Measurements from ENCODE around the gene PRAC1.

Gene PRAC1

GRCh38 chr17:48737330-48738043, 15.2 kb upstream of the PRAC1 start:
- TF ChIP-seq POU2F2 (IDR thresholded peaks at IDR 0.05; ENCODE audit: low read depth, low read length) (no peak), PAX5 (IDR thresholded peaks at IDR 0.05; ENCODE audit: insufficient read depth, low read length, severe bottlenecking) (no peak), TAF1 (IDR thresholded peaks at IDR 0.05; ENCODE audit: low read depth, low read length) (no peak), POLR2AphosphoS5 (IDR thresholded peaks at IDR 0.05; ENCODE audit: low read depth, low read length) (no peak), POLR2A (IDR thresholded peaks at IDR 0.05; ENCODE audit: low read depth, low read length) (no peak), SPI1 (IDR thresholded peaks at IDR 0.05; ENCODE audit: low read depth, low read length) (no peak)
- DNase-seq (ENCODE audit: insufficient read length, low spot score), result no peak
- no peak for FAIRE-seq

DNA sequence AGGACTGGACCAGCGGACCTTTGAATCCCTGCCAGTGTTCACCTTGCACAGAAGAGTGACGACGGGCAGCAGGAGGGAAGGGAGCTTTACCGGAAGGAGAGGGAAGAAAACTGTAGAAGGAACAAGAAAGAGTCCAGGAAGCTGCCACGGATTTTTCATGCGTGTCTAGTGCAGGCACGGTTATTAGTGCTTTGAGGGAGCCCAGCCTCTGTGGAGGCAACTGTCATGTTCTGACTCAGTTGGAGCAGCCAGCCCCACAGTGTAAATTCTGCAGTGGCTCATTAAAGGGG, 12.7 kb upstream of the PRAC1 start:
- DNase-seq (ENCODE audit: insufficient read length, low spot score) (no peak), FAIRE-seq (no peak)
- TF ChIP-seq TAF1 (IDR thresholded peaks at IDR 0.05; ENCODE audit: low read depth, low read length) (no peak), SPI1 (IDR thresholded peaks at IDR 0.05; ENCODE audit: low read depth, low read length) (no peak), PAX5 (IDR thresholded peaks at IDR 0.05; ENCODE audit: insufficient read depth, low read length, severe bottlenecking) (no peak), POLR2A (IDR thresholded peaks at IDR 0.05; ENCODE audit: low read depth, low read length) (no peak), POLR2AphosphoS5 (IDR thresholded peaks at IDR 0.05; ENCODE audit: low read depth, low read length) (no peak), POU2F2 (IDR thresholded peaks at IDR 0.05; ENCODE audit: low read depth, low read length) (no peak)

- no peak for TF ChIP-seq TAF1 (IDR thresholded peaks at IDR 0.05; ENCODE audit: low read depth, low read length)
- no peak for TF ChIP-seq SPI1 (IDR thresholded peaks at IDR 0.05; ENCODE audit: low read depth, low read length)
- TF ChIP-seq PAX5 (IDR thresholded peaks at IDR 0.05; ENCODE audit: insufficient read depth, low read length, severe bottlenecking), result no peak
- no peak for TF ChIP-seq POLR2A (IDR thresholded peaks at IDR 0.05; ENCODE audit: low read depth, low read length)
- no peak for TF ChIP-seq POLR2AphosphoS5 (IDR thresholded peaks at IDR 0.05; ENCODE audit: low read depth, low read length)
- TF ChIP-seq POU2F2 (IDR thresholded peaks at IDR 0.05; ENCODE audit: low read depth, low read length), result no peak
- FAIRE-seq (no peak), DNase-seq (ENCODE audit: insufficient read length, low spot score) (no peak)
These were observed 12.2 kb upstream of the PRAC1 start for GRCh38 chr17:48734333-48735061.

DNA sequence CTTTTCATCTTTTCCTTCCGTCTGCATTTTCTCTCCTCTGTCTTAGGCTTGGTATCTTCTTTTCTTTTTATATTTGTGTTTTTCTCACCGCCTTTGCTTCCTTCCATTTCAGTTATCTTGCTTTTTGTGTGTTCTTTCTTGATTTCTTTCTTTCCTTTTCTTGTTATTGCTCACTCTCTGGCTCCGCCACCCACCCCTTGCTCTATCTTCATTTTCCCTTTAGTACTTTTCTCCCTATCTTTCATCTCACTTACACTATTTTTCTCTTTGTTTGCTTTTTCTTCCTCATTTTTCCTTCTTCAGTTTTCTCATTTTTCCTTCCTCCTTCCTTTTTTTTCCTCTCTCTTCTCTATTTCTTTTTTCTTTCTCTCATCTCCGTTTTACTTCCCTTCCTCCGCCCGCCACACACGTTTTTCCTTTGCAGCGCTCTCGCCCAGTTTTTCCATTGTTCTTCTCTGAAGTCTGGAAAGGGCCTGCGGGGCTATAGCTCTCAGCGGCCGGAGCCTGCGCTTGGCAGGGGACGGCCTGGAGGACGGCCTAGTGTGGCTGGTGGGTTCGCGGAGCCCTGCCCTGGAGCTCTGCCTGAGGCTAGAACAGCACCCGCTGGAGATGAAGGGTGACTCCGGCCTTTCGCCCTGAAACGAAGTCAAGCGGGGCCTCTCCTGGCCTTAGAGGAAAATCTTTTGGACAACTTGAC, 11.5 kb upstream of the PRAC1 start:
- no peak for TF ChIP-seq POLR2AphosphoS5 (IDR thresholded peaks at IDR 0.05; ENCODE audit: low read depth, low read length)
- TF ChIP-seq POU2F2 (IDR thresholded peaks at IDR 0.05; ENCODE audit: low read depth, low read length), result no peak
- no peak for TF ChIP-seq SPI1 (IDR thresholded peaks at IDR 0.05; ENCODE audit: low read depth, low read length)
- TF ChIP-seq POLR2A (IDR thresholded peaks at IDR 0.05; ENCODE audit: low read depth, low read length), result no peak
- no peak for TF ChIP-seq PAX5 (IDR thresholded peaks at IDR 0.05; ENCODE audit: insufficient read depth, low read length, severe bottlenecking)
- no peak for TF ChIP-seq TAF1 (IDR thresholded peaks at IDR 0.05; ENCODE audit: low read depth, low read length)
- DNase-seq (ENCODE audit: insufficient read length, low spot score) (no peak), FAIRE-seq (no peak)

DNA sequence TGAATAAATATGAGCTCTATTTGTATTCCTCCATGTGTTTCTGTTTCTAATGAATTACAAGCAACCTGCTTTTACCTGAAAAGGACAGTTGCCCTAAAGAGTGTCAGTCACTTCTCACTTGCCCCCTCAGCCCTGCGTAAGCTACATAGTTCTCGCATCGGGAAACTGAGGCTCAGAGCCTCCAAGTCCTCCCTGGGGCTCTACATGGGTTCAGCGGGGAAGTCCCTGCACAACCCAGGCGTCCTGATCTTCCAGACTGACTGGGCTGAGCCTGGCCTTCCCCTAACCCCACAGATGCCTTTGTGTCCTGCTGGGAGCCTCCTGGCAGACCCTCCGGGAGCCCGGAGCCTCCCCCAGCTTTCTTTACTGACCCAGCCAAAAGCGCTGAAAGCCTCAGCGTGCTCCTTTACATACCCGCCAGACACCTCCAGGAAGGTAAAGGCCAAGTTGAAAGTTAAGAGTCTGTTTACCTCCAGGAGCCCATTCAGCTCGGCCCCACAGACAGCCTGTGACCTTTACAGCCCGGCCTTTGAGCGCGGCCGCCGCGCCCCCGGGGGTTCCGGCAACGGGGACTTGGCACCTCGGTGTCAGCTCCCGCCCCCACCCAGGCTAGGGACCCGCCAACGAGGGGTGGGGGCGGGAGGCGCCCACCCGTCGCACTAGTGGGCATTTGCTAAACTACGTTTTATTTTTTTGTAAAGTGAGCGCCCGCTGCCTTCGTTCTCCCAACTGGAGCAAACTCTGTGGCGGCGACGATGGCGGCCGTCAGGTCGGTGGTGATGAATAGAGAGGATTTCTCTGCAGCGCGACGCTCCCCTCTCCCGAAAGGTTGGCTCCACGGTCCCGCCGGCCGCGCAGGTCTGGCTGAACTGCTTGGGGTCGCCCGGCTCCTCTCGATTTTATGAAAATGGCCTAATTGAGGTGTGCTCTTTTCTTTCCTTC, 10.6 kb upstream of the PRAC1 start:
- FAIRE-seq, result no peak
- DNase-seq (ENCODE audit: insufficient read length, low spot score), result no peak
- TF ChIP-seq PAX5 (IDR thresholded peaks at IDR 0.05; ENCODE audit: insufficient read depth, low read length, severe bottlenecking) (no peak), POU2F2 (IDR thresholded peaks at IDR 0.05; ENCODE audit: low read depth, low read length) (no peak), POLR2AphosphoS5 (IDR thresholded peaks at IDR 0.05; ENCODE audit: low read depth, low read length) (no peak), POLR2A (IDR thresholded peaks at IDR 0.05; ENCODE audit: low read depth, low read length) (no peak), TAF1 (IDR thresholded peaks at IDR 0.05; ENCODE audit: low read depth, low read length) (no peak), SPI1 (IDR thresholded peaks at IDR 0.05; ENCODE audit: low read depth, low read length) (no peak)

GRCh38 chr17:48731355-48731754, 9.0 kb upstream of the PRAC1 start:
- DNase-seq (ENCODE audit: insufficient read length, low spot score) (no peak), FAIRE-seq (no peak)
- TF ChIP-seq SPI1 (IDR thresholded peaks at IDR 0.05; ENCODE audit: low read depth, low read length) (no peak), POLR2A (IDR thresholded peaks at IDR 0.05; ENCODE audit: low read depth, low read length) (no peak), TAF1 (IDR thresholded peaks at IDR 0.05; ENCODE audit: low read depth, low read length) (no peak), PAX5 (IDR thresholded peaks at IDR 0.05; ENCODE audit: insufficient read depth, low read length, severe bottlenecking) (no peak), POLR2AphosphoS5 (IDR thresholded peaks at IDR 0.05; ENCODE audit: low read depth, low read length) (no peak), POU2F2 (IDR thresholded peaks at IDR 0.05; ENCODE audit: low read depth, low read length) (no peak)

GRCh38 chr17:48730240-48730550, 7.9 kb upstream of the PRAC1 start:
- no peak for TF ChIP-seq SPI1 (IDR thresholded peaks at IDR 0.05; ENCODE audit: low read depth, low read length)
- TF ChIP-seq PAX5 (IDR thresholded peaks at IDR 0.05; ENCODE audit: insufficient read depth, low read length, severe bottlenecking), result no peak
- TF ChIP-seq POLR2A (IDR thresholded peaks at IDR 0.05; ENCODE audit: low read depth, low read length), result no peak
- no peak for TF ChIP-seq POU2F2 (IDR thresholded peaks at IDR 0.05; ENCODE audit: low read depth, low read length)
- no peak for TF ChIP-seq POLR2AphosphoS5 (IDR thresholded peaks at IDR 0.05; ENCODE audit: low read depth, low read length)
- no peak for FAIRE-seq
- no peak for DNase-seq (ENCODE audit: insufficient read length, low spot score)

DNA sequence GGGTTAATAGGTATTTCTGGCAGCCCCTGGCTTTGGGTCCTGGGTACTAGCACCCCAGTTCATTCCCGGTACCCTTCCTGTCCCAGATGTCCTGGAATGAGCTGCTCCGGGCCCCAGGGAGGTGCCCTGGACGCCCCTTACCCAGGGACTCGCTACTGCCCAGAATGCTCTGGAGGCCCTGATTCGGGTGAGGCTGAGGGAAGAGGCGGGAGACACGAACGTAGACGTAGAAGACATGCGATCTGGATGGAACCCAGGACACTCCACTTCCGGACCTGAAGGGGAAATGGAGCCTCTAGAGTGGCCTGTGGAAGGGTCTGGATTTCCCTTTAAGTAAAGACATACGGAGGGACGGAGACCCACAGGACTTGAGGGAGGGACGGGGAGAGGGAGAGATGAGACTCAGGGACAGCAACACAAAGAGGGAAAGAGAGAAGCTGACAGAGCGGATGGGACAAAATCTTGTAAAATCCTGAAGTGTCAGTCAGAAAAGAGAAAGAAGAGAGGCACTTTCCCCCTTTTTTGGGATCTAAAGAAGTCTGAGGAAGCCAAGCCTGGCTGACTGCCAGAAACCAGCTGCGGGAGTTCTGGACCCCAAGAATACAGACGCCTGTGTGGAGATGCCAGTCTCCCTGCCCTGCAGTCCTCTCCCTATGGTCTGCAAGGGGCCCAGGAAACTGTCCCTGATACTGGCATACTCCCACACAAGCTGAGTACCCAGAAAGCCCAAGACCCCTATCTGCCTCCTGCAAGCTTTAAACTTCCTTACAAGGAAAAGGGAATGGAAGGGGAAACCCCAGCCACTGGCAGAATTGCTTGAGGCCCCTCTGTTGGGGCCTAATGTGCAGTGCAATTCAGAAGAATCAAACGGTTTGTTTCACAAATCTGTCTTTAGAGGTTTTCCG, 7.3 kb upstream of the PRAC1 start:
- no peak for DNase-seq (ENCODE audit: insufficient read length, low spot score)
- TF ChIP-seq POLR2AphosphoS5 (IDR thresholded peaks at IDR 0.05; ENCODE audit: low read depth, low read length), result no peak
- TF ChIP-seq POU2F2 (IDR thresholded peaks at IDR 0.05; ENCODE audit: low read depth, low read length), result no peak
- TF ChIP-seq TAF1 (IDR thresholded peaks at IDR 0.05; ENCODE audit: low read depth, low read length), result no peak
- no peak for FAIRE-seq

Data from GM12891 (cell line).